ENCODE measurements around the gene NIM1K.

DNA sequence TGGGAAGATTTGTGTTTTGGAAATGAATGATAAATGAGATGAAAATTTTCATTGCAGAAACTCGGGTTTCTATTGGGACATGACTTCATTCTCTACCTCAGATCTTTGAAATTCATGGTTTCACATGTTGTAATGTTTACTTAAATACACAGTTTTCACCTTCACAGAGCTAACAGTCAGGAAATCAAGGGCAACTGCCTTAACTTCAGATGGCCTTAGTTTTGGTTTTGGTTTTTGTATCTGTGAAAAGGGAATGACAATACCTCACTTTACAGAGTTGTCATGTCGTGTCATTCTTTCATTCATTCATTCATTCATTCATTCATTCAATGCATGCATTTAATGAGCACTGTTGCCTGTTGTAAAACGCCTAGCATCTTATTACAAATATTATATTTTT lies 41.9 kb downstream of the NIM1K start:
- TF ChIP-seq POLR2A (IDR thresholded peaks at IDR 0.05; ENCODE audit: low read depth, low read length): no peak
- no peak for TF ChIP-seq POLR2AphosphoS5 (IDR thresholded peaks at IDR 0.05; ENCODE audit: low read depth, low read length)
- no peak for TF ChIP-seq TAF1 (IDR thresholded peaks at IDR 0.05; ENCODE audit: borderline replicate concordance, low read depth, low read length)
